ENCODE data around the gene NLRP12.

GRCh38 chr19:53810187-53810546, 13.9 kb downstream of the NLRP12 start:
- TF ChIP-seq, protein P1, sequence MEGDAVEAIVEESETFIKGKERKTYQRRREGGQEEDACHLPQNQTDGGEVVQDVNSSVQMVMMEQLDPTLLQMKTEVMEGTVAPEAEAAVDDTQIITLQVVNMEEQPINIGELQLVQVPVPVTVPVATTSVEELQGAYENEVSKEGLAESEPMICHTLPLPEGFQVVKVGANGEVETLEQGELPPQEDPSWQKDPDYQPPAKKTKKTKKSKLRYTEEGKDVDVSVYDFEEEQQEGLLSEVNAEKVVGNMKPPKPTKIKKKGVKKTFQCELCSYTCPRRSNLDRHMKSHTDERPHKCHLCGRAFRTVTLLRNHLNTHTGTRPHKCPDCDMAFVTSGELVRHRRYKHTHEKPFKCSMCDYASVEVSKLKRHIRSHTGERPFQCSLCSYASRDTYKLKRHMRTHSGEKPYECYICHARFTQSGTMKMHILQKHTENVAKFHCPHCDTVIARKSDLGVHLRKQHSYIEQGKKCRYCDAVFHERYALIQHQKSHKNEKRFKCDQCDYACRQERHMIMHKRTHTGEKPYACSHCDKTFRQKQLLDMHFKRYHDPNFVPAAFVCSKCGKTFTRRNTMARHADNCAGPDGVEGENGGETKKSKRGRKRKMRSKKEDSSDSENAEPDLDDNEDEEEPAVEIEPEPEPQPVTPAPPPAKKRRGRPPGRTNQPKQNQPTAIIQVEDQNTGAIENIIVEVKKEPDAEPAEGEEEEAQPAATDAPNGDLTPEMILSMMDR (conservative IDR thresholded peaks at IDR 0.05; ENCODE audit: low read depth in 2 of 2) = no peak
- TF ChIP-seq, protein P2, sequence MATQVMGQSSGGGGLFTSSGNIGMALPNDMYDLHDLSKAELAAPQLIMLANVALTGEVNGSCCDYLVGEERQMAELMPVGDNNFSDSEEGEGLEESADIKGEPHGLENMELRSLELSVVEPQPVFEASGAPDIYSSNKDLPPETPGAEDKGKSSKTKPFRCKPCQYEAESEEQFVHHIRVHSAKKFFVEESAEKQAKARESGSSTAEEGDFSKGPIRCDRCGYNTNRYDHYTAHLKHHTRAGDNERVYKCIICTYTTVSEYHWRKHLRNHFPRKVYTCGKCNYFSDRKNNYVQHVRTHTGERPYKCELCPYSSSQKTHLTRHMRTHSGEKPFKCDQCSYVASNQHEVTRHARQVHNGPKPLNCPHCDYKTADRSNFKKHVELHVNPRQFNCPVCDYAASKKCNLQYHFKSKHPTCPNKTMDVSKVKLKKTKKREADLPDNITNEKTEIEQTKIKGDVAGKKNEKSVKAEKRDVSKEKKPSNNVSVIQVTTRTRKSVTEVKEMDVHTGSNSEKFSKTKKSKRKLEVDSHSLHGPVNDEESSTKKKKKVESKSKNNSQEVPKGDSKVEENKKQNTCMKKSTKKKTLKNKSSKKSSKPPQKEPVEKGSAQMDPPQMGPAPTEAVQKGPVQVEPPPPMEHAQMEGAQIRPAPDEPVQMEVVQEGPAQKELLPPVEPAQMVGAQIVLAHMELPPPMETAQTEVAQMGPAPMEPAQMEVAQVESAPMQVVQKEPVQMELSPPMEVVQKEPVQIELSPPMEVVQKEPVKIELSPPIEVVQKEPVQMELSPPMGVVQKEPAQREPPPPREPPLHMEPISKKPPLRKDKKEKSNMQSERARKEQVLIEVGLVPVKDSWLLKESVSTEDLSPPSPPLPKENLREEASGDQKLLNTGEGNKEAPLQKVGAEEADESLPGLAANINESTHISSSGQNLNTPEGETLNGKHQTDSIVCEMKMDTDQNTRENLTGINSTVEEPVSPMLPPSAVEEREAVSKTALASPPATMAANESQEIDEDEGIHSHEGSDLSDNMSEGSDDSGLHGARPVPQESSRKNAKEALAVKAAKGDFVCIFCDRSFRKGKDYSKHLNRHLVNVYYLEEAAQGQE (IDR thresholded peaks at IDR 0.05; ENCODE audit: unreplicated experiment) = no peak
- TF ChIP-seq EZH2phosphoT487 (IDR thresholded peaks at IDR 0.05; ENCODE audit: unreplicated experiment) (no peak), CREB1 (CRISPR knock-in tag; IDR thresholded peaks at IDR 0.05; ENCODE audit: low read depth) (no peak), EZH2 (IDR thresholded peaks at IDR 0.05; ENCODE audit: low read depth, unreplicated experiment) (no peak), POLR2AphosphoS5 (IDR thresholded peaks at IDR 0.05; ENCODE audit: low read depth) (no peak), ZNF331 (CRISPR knock-in tag; IDR thresholded peaks at IDR 0.05; ENCODE audit: low read depth) (no peak), ETS1 (IDR thresholded peaks at IDR 0.05) (no peak), STAT1 (IDR thresholded peaks at IDR 0.05; ENCODE audit: unreplicated experiment) (no peak)

All from GM23338 (cell line).